M059J (cell line): ENCODE measurements around the gene ARL6. TPM values are rescaled to one million over a fixed set of nuclear protein-coding genes. Genes with fewer than 3 reads are reported as not detected.
A peak's percentile ranks its signal among the peaks of the same experiment; 100 is the strongest.

Source experiments
- DNase-seq: peaks from one replicate; pipeline ENCODE4 v3.0.0-alpha.2; 2012; ENCODE audit warnings: low read depth
- total RNA-seq: library from RNA; depleted of rRNA; stranded (reverse); fragments of >200 nt; shearing (Covaris generic); gene quantifications from 2 replicates; pipeline ENCODE4 v1.2.3, GENCODE V29; 2014; rRNA removed

ARL6 gene
- 17.2 and 24.7 TPM in 2 replicates for total RNA-seq

DNA sequence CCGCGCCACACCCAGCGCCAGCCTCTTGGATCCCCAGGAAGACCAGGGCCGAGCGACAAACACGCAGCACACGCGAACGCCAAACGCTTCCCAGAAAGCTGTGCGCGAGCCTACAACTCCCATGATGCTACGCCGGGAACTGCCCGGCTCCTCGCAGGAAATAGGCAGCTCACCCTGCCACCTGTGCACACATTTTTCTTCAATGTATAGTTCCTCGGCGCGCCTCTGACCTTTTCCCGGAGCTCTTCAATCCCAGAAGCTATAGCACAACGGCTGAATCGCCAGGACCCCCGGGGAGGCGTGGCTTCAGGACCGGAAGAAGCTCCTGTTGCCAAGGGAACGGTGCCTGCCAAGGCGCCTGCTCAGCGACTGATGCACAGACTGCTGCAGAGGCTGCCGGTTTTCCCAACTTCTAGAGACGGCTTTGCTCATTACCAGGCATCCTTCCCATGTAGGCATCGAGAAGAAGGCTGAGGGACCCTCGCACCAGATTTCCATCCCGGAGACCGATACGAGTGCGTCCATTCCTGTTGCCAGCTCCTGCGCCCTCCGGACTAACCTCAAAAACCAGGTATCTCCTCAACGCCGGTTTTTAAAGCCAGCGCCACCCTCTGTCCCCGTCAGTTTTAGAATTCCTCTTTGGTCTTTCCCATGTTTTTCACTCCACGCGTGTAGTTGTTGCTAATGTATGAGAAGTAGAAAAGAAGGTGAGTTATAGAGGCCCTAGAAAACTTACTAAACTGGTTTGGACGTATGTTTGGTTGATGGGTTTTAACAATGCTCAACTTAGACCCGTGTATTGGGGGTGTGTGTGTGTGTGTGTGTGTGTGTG is at the start of gene ARL6:
ARL6 (plus strand) TSS at position 352 of the 832 bp plus-strand sequence. CDS start 3,350 bp downstream, outside the sequence.
- DNase-seq: peak; percentile 90

GRCh38 chr3:97719156-97719821 is 45.3 kb upstream of the ARL6 start:
- DNase-seq: peak; percentile 74

- no peak for DNase-seq
Measured at GRCh38 chr3:97720417-97720816, 44.1 kb upstream of the ARL6 start.

GRCh38 chr3:97721446-97721845 is 43.1 kb upstream of the ARL6 start:
- DNase-seq: no peak

DNA sequence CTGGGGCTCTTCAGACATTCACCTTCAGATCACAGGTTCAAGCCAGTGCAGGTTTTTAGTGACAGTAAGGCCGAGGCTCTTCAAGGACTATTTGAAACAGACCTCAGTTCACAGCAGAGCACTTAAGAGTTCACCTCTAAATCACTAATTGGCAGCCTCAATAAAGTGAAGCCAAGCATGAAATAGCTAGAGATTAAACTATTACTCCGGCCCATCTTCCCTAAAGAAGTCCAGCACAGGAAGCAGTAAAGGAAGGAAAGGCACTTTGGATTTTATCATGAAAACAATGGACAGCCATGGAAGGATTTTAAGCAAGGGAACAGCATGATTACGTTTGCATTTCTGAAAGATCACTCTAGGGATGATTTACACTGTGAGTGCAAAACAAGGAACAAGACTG is 27.6 kb upstream of the ARL6 start:
- peak; percentile 15 for DNase-seq

- DNase-seq: no peak
Measured at GRCh38 chr3:97738761-97739160, 25.8 kb upstream of the ARL6 start.

DNA sequence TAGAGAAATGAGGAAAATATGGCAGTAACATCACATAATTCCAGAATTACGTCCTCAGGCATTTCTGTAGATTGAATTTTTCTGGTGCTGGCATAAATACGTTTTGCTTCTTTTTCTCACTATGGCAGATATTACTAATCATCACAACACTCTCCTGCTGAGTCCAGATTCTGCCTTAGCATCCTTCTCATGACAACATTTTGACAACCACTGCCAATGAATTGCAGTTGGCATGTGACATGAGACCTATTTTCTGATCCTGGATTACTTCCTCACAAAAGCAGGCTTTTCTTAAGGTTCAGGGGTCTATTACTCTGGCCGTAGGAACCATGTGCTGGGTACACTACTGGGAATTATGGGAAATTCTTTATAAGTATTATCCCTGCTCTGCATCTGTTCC is 22.5 kb upstream of the ARL6 start:
- DNase-seq: no peak

GRCh38 chr3:97744289-97744688 is 20.3 kb upstream of the ARL6 start:
- DNase-seq: no peak

GRCh38 chr3:97763586-97764406 is 762 bp upstream of the ARL6 start:
- DNase-seq: no peak

DNA sequence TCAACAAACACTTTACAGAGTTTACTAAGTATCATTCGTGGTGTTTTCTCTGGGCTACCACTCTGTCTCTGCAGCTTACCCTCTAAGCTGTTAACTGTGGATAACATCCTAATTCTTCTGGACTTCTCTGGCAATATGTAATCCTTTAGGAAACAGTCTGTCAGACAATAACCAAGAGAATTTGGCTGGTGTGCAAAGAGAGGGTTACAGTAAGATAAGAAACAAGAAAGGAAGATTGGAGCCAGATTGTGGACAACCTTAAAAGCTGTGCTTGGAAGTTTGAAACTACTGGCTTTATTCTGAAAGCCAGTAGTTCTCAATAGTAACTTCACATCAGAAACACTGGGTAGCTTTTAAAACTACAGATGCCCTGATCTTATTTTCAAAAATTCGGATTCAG is 778 bp downstream of the ARL6 start:
- DNase-seq: peak; percentile 5

DNA sequence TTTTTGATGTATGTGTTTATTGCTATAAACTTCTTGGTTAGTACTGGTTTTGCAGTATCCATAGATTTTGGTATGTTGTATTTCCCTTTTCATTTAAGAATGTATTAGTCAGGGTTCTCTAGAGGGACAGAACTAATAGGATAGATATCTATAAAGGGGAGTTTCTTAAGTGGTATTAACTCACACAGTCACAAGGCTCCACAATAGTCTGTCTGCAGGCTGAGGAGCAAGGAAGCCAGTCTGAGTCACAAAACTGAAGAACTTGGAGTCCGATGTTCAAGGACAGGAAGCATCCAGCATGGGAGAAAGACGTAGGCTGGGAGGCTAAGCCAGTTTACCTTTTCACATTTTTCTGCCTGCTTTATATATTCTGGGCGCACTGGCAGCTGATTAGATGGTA is 8.4 kb downstream of the ARL6 start:
- DNase-seq: no peak

DNA sequence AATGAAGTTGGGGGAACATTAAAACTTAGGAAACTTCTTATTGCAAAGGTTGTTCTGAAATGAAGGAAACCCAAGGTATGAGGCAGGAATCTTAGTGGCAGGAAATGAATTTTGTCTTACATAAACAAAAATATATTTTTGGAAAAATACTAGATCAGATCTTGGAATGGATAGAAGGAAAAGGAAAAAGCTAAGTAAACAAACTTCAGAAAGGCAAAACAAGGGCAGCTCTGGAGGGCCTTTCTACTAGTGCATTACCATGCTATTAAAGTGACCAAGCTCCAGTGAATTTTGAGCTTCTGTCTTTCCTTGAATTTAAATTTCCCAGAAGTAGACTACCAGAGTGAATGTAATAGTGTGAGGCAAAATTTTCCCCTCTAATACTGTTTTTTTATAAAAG is 13.6 kb downstream of the ARL6 start:
- DNase-seq: peak; percentile 15

GRCh38 chr3:97793420-97794019 is 29.0 kb downstream of the ARL6 start:
- DNase-seq: peak; percentile 72

DNA sequence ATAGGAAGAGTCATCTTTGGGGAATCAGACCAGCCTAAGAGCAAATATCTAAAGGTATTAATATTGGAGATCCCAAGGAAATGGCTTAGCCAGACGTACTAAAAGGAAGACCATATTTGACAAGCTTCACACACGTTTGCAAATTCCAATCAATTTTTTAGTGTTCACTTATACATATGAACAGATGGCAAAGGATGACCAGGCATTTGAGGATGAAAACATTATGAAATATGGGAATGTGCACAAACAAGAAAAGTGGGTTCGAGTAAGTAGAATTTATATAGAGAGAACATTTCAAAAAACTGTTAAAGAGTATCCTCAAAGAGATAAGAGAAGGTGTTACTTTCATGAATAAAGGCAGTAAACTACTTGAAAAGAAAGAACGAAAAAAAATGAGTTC is 31.4 kb downstream of the ARL6 start:
- no peak for DNase-seq

DNA sequence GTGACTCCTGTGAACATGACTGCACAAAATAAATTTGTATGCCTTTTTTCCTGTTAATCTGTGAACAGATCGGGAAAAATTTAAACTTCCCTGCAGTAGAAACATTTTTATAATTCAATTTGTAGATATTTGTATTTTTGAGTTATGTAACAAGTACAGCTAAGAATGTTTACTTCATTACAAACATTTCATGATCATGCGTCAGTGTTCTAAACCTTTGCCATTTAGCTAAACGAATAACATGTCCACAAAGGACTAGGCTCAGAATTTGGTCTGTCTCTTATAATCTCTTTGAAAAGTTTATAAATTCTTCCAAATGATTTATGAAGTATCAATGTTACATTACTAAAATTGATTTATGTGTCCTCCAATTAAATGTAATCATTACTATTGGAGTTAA is 39.9 kb downstream of the ARL6 start:
- DNase-seq: no peak

- DNase-seq: peak; percentile 33
Measured at GRCh38 chr3:97810779-97811390, 46.3 kb downstream of the ARL6 start.

GRCh38 chr3:97815149-97815917 is 50.8 kb downstream of the ARL6 start:
- DNase-seq: peak; percentile 73

DNA sequence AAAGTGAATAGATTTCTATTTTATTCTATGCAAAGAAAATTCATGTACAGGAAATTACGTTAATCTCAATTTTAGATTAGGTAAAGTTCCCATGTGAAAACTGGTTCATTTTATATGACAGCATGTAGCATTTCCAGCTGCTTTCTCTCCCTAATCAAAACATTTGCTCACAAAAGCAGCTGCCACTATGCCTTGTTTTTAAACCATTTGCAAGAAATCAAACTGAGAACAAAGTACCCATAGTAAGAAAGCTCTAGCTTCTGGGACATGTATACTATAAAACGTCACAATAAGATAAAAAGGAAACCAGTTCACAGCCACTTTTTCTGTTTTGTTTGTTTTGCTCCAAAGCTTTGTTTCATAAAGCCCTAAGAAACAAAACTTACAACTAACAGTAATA is 52.3 kb downstream of the ARL6 start:
- no peak for DNase-seq

- no peak for DNase-seq
Measured at GRCh38 chr3:97817965-97818364, 53.4 kb downstream of the ARL6 start.

DNA sequence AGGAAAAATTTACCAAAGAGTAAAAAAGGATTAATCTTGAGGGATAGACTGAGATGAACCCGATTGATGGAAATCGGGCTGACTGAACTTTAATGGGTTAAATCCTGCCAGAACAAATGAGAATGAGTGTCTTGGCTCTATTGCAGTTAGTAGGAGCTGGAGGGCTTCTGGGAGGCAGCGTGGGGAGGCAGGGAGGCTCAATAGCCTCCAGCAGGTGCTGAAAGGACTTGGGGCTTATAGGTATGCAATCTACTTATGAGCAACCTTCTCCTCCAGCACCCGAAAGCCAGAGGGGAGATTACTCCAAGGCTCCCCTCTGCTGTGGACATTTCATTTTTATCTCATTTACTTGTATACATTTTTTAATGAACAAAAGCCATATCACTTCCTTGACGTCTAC is 56.2 kb downstream of the ARL6 start:
- DNase-seq: no peak

DNA sequence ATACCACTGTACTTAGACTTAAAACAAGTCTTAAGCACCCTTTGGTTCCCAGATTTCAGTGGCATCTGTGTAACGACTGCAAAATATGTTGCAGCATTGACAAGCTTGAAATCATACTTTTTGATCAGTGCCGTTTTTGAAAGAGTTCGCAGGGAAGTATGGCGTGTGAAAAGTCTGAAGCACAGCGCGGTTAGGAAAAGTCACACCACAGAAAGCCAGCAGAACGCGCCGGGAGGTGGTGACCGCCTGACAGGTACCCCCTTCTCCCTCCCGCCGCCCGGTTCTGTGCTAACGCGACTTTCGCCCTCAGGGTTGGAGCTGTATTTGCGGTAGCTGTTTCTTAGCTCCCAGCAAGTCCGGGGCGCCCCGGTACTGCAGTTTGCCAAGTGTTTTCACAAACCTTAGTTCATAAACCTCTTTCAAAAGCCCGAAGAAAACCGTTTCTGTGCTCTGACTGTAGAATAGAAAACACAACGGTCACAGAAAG is 56.8 kb downstream of the ARL6 start:
- no peak for DNase-seq
